ENCODE data around the gene PSTPIP1.

Gene PSTPIP1

GRCh38 chr15:77017761-77018720, 23.1 kb downstream of the PSTPIP1 start:
- DNase-seq (ENCODE audit: low read depth, low spot score): no peak
- TF ChIP-seq, protein P1, sequence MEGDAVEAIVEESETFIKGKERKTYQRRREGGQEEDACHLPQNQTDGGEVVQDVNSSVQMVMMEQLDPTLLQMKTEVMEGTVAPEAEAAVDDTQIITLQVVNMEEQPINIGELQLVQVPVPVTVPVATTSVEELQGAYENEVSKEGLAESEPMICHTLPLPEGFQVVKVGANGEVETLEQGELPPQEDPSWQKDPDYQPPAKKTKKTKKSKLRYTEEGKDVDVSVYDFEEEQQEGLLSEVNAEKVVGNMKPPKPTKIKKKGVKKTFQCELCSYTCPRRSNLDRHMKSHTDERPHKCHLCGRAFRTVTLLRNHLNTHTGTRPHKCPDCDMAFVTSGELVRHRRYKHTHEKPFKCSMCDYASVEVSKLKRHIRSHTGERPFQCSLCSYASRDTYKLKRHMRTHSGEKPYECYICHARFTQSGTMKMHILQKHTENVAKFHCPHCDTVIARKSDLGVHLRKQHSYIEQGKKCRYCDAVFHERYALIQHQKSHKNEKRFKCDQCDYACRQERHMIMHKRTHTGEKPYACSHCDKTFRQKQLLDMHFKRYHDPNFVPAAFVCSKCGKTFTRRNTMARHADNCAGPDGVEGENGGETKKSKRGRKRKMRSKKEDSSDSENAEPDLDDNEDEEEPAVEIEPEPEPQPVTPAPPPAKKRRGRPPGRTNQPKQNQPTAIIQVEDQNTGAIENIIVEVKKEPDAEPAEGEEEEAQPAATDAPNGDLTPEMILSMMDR (IDR thresholded peaks at IDR 0.05; ENCODE audit: low read depth, low read length): no peak
- no peak overlapping the region for H3K4me3 ChIP-seq (ENCODE audit: low read depth, low read length)
- in situ Hi-C loops (cut with HindIII; ENCODE audit: low sequenced_read_pairs): no loop called here

GRCh38 chr15:77018796-77019505, 24.0 kb downstream of the PSTPIP1 start:
- in situ Hi-C loops (cut with HindIII; ENCODE audit: low sequenced_read_pairs): no loop called here
- no peak overlapping the region for H3K4me3 ChIP-seq (ENCODE audit: low read depth, low read length)
- no peak for DNase-seq (ENCODE audit: low read depth, low spot score)
- TF ChIP-seq, protein P1 (IDR thresholded peaks at IDR 0.05; ENCODE audit: low read depth, low read length): no peak

DNA sequence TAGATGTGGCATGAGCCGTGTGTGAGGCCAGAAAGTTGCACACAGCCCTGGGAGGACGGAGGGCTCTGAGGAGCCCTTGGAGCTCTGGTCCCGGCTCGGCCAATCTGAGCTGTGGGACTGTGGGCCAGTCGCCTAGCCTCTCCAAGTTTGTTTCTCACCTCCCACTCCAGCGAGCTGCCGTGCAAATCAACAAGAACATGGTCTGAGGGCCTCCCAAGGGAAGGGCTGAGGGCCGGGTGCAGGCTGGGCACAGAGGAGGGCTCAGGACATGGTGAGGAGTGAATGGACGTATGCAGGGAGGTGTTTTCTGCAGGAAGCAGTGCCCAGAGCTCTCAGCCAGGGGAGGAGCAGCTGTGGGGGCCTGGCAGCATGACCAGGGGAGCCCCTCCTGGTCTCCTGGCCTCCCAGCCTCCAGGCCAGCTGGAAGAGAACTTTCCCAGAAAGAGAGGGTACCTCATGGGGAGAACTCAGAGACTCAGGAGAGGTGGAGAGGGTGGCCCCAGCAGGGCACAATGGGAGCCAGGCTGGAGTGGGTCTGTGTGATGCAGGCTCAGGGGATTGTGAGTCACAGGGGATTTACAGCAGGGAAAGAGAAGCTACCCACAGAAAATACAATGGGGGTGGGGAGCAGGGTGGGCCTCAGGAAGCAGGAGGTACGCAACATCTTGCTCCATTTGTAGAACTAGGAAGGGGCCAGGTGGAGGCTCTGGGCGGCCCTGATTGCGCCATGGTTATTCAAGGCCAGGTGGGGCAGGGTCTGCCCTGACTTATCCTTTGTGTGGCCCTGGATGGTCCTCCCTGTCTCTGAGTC, 24.8 kb downstream of the PSTPIP1 start:
- in situ Hi-C loops (cut with HindIII; ENCODE audit: low sequenced_read_pairs): no loop called here
- DNase-seq (ENCODE audit: low read depth, low spot score): peak; percentile 18
- TF ChIP-seq, protein P1 (IDR thresholded peaks at IDR 0.05; ENCODE audit: low read depth, low read length): no peak
- no peak overlapping the region for H3K4me3 ChIP-seq (ENCODE audit: low read depth, low read length)

DNA sequence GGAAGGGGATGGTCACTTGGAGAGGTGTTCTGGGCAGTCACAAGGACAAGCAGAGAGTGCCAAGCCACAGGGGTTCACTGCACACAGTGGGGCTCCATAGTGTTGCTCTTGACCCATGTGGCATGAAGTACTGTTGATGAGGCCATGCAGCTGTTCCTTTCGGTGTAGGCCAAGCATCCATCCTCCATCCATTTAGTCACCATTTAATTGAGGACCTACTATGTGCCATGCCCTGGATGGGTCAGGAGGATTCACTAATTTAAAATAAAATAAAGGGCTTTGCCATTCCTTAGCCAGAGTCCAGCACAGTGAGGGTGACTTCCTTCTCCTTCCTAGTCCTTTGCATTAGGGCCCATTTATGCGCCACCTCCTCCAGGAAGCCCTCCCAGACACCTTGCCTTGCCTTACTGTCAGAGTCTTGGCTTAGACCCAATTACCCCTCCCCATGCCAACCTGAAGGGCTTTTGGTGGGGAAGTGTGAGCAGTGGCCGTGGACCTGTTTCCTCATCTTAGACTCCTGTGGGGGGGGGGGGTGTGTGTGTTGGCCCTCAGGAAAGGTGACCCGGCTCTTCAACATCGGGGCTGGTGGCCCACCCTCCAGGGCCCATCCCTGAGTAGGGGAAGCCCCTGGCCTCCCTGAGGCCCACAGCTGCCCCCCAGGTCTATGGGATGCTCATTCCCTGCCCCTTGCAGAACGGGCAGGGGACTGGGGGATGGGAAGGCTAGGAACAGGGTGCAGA, 25.6 kb downstream of the PSTPIP1 start:
- H3K4me3 ChIP-seq (ENCODE audit: low read depth, low read length): no peak overlapping the region
- in situ Hi-C loops (cut with HindIII; ENCODE audit: low sequenced_read_pairs): no loop called here
- no peak for DNase-seq (ENCODE audit: low read depth, low spot score)
- TF ChIP-seq, protein P1 (IDR thresholded peaks at IDR 0.05; ENCODE audit: low read depth, low read length): no peak

GRCh38 chr15:77021088-77021481, 26.2 kb downstream of the PSTPIP1 start:
- no peak for DNase-seq (ENCODE audit: low read depth, low spot score)
- in situ Hi-C loops (cut with HindIII; ENCODE audit: low sequenced_read_pairs): no loop called here
- TF ChIP-seq, protein P1 (IDR thresholded peaks at IDR 0.05; ENCODE audit: low read depth, low read length): no peak
- H3K4me3 ChIP-seq (ENCODE audit: low read depth, low read length): no peak overlapping the region

Measured in astrocyte of the spinal cord (primary cell).